Activated CD8-positive, alpha-beta memory T cell treated with anti-CD3 and anti-CD28 coated beads, Interleukin-2, amount 50 U/mL, for 1 hour (primary cell): ENCODE results near the gene HUNK.

Experiments
- DNase-seq: peaks from one replicate; pipeline ENCODE4 v3.0.0-alpha.2; 2020; ENCODE audit errors: extremely low read depth

Gene HUNK

GRCh38 chr21:32044205-32045180 lies 171.7 kb downstream of the HUNK start:
- no peak for DNase-seq

- no peak for DNase-seq
These were observed 173.4 kb downstream of the HUNK start for GRCh38 chr21:32046191-32046590.

DNA sequence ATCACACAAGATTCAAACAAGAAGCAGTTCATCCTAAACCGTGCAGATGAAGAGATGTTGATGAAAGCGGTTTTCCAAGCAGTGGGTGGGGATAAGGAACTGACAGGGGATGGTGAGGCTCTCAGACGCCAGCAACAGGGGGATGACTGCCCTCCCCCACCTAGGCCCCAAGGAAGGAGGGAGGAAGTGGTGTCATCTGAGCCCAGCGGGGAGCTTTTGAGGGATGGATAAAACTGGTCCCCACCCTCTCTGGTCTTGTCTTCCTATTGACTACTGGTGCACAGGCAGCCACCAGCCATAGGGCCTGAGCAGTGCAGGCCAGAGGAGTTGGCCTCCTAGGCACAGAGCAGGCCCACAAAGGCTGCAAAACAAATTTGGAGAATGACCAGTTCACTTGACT lies 175.5 kb downstream of the HUNK start:
- DNase-seq, result no peak
